Endometrium (tissue), 2 donors: ENCODE data around the gene FAM174C.

Source experiments
- FAIRE-seq: peaks from 2 replicates; lab custom pipeline; 2012; peaks lifted over from hg19 to GRCh38; lab: Jason Lieb, UNC
- donor health status: control.
- donor health status: control.

FAM174C gene

GRCh38 chr19:1261798-1262622 is 13.3 kb upstream of the FAM174C start:
- no peak for FAIRE-seq

- FAIRE-seq: no peak
Observed at GRCh38 chr19:1262623-1263123, 12.7 kb upstream of the FAM174C start.

- no peak for FAIRE-seq
Observed at GRCh38 chr19:1263188-1263587, 12.1 kb upstream of the FAM174C start.

- no peak for FAIRE-seq
Observed at GRCh38 chr19:1264801-1265614, 10.3 kb upstream of the FAM174C start.

GRCh38 chr19:1265615-1266128 is 9.7 kb upstream of the FAM174C start:
- FAIRE-seq: no peak

GRCh38 chr19:1266129-1266915 is 9.0 kb upstream of the FAM174C start:
- FAIRE-seq: no peak

GRCh38 chr19:1266916-1267476 is 8.3 kb upstream of the FAM174C start:
- FAIRE-seq: no peak

- FAIRE-seq: no peak
Observed at GRCh38 chr19:1267477-1268225, 7.7 kb upstream of the FAM174C start.

- FAIRE-seq: no peak
Observed at GRCh38 chr19:1268226-1269064, 6.9 kb upstream of the FAM174C start.

GRCh38 chr19:1269065-1269477 is 6.3 kb upstream of the FAM174C start, which contains the start of gene CIRBP:
TSS of gene CIRBP (plus strand) at chr19:1269332. CDS start at chr19:1270934, 1,602 bp downstream.
- FAIRE-seq: peak; percentile 95

- no peak for FAIRE-seq
Observed at GRCh38 chr19:1269478-1270212, 5.7 kb upstream of the FAM174C start.

- no peak for FAIRE-seq
Observed at GRCh38 chr19:1270213-1270853, 5.0 kb upstream of the FAM174C start.

GRCh38 chr19:1270854-1271527 is 4.3 kb upstream of the FAM174C start:
- no peak for FAIRE-seq

GRCh38 chr19:1271528-1272422 is 3.6 kb upstream of the FAM174C start:
- no peak for FAIRE-seq

GRCh38 chr19:1272423-1273262 is 2.7 kb upstream of the FAM174C start:
- no peak for FAIRE-seq
